Testis (tissue), 2 donors: ENCODE results near the gene PLCB1.

Experiments
- POLR2A ChIP-seq: fragments of 450-650 bp; IDR thresholded peaks from one replicate; pipeline ENCODE4 v1.6.1; 2017; ENCODE audit warnings: antibody characterized with exemption, mild to moderate bottlenecking, moderate library complexity
- TF ChIP-seq, protein P1 (sequence below), 3 experiments: fragments of 450-650 bp in 2 of 3; fragments of 200-600 bp in 1 of 3; sonication (generic) in 1 of 3; IDR thresholded peaks; one replicate each; pipeline ENCODE4 v1.5.1; 2016 to 2019; ENCODE audit warnings: antibody characterized with exemption in 3 of 3, mild to moderate bottlenecking in 2 of 3, moderate library complexity in 1 of 3

DNA sequence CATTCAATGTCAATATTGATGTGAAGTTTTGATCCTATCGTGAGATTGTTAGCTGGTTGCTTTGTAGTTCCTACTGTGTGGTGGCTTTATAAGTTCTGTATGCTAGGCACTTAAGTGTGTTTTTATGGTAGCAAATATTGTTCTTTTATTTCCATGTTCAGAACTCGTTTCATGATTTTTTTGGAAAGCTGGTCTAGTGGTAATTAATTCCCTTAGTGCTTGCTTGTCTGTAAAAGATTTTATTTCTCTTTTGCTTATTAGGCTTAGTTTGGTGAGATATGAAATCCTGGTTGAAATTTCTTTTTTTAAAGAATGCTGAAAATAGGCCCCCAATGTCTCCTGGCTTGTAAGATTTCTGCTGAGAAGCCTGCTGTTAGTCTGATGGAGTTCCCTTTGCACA lies 27.8 kb upstream of the PLCB1 start:
- TF ChIP-seq POLR2A: no peak
- TF ChIP-seq, protein P1, sequence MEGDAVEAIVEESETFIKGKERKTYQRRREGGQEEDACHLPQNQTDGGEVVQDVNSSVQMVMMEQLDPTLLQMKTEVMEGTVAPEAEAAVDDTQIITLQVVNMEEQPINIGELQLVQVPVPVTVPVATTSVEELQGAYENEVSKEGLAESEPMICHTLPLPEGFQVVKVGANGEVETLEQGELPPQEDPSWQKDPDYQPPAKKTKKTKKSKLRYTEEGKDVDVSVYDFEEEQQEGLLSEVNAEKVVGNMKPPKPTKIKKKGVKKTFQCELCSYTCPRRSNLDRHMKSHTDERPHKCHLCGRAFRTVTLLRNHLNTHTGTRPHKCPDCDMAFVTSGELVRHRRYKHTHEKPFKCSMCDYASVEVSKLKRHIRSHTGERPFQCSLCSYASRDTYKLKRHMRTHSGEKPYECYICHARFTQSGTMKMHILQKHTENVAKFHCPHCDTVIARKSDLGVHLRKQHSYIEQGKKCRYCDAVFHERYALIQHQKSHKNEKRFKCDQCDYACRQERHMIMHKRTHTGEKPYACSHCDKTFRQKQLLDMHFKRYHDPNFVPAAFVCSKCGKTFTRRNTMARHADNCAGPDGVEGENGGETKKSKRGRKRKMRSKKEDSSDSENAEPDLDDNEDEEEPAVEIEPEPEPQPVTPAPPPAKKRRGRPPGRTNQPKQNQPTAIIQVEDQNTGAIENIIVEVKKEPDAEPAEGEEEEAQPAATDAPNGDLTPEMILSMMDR (IDR thresholded peaks at IDR 0.05): no peak
